IPS-NIHi7 (cell line): ENCODE measurements around the gene ABL2.
"Not testable (repeated sequence)": the region's sequence is repeated elsewhere in the genome, so short reads cannot be mapped to it uniquely, and the experiment has no call there.

Source experiments
- DNase-seq: peaks from one replicate; pipeline ENCODE4 v3.0.0; 2012; ENCODE audit warnings: mixed read lengths; ENCODE audit errors: extremely low spot score

ABL2 gene

DNA sequence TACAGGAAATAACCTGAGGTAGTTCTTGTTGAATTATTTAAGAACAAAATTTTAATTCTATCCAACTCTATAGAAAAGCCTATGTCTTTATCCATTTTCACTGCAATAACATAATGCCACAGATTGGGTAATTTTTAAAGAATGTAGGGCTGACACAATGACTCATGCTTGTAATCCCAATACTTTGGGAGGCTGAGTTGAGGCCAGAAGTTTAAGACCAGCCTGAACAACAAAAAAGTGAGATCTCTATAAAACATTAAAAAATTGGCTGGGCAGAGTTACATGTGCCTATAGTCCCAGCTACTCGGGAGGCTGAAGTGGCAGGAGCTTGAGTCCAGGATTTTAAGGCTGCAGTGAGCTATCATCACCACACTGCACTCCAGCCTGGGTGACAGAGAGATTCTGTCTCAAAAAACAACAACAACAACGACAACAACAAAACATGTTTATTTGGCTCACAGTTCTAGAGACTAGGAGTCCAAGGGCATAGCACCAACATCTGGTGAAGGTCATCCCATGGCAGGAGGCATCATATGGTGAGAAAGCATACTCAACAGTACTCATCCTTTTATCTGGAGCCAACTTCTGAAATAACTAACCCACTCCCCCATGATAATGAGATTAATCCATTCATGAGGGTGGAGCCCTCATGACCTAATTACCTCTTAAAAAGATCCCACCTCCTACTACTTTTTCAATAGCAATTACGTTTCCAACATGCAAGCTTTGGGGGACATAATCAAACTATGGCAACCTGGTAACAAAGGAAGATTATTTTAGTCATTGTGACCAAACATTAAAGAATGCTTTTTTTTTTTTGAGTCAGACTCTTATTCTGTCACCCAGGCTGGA is 59.6 kb downstream of the ABL2 start:
- no peak for DNase-seq

DNA sequence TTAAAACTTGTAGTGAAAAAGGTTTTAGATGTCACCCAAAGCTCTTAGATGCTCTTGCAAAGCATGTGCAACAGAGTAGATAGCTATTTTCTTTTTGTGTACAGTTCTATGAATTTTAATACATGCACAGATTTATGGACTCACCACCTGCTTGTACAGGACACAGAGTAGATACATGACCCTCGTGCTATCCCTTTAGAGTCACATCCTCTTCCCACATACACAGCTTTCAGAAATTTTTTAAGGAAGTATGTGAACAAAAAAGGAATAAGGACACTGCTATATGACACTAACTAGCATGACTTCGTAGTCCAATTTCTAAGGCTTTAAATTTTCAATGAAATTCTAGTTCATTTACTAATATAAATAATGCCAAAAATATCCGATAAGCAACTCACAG is 60.9 kb downstream of the ABL2 start:
- no peak for DNase-seq

DNA sequence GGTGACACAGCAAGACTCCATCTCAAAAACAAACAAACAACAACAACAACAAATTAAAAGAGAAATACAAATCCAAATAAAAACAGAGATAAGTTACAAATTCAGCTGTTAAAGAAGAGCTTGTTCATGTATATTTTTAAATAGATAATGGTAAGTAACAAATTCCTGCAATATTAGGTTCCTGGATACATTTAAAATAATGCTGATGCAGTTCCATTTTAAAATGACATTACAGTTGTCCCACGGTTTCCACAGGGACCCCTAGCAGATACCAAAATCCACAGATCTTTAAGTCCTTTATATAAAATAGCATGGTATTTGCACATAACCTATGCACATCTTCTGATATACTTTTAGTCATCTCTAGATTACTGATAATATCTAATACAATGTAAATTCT is 61.5 kb downstream of the ABL2 start:
- DNase-seq, result no peak

DNA sequence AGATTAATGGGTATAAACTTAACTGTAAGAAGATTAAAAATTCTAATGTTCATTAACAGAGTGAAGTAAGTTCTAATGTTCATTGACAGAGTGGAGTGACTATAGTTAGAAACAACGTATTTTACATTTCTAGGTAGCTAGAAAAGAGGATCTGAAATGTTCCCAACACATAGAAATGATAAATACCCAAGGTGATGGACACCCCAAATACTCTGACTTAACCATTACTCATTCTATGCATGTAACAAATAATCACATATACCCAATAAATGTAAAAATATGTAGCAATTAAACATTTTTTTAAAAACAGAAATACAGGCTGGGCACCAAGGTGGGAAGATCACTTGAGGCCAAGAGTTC is 62.1 kb downstream of the ABL2 start:
- no peak for DNase-seq

DNA sequence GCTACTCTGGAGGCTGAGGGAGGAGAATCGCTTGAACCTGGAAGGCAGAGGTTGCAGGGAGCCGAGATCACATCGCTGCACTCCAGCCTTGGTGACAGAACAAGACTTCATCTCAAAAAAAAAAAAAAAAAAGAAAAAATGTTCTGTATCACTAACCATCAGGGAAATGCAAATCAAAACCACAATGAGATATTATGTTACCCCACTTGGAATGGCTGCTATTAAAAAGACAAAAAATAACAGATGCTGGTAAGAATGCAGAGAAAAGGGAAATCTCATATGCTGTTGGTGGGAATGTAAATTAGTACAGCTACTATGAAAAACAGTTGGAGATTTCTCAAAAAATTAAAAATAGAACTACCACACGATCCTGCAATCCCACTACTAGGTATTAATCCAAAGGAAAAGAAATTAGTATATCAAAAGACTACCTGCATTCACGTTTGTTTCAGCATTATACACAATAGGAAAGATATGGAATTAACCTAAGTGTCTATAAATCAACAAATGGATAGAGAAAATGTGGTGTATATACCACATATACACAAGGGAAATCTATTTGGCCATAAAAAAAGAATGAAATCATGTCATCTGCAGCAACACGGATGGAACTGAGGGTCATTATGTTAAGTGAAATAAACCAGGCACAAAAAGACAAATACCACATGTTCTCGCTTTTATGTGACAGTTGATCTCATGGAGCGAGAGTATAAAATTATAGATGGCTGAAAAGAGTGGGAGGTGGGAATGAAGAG is 62.6 kb downstream of the ABL2 start:
- no peak for DNase-seq

DNA sequence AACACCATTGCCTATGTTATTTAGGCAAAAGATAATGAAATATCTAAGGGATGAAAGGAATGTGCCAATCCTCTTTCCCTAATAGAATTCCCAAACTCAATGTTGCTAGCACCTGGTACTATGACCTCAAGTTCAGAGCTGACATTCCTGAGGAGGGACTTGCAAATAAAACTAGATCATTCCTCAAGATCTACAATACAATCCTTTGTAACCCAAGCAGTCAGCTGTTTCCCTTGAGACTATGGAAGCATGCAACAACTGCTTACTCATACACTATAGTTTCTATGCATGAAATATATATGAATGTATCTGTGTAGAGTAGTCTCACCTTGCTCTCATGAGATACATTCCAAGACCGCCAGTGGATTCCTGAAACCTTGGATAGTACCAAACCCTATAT is 65.0 kb downstream of the ABL2 start:
- DNase-seq, result peak; percentile 20

DNA sequence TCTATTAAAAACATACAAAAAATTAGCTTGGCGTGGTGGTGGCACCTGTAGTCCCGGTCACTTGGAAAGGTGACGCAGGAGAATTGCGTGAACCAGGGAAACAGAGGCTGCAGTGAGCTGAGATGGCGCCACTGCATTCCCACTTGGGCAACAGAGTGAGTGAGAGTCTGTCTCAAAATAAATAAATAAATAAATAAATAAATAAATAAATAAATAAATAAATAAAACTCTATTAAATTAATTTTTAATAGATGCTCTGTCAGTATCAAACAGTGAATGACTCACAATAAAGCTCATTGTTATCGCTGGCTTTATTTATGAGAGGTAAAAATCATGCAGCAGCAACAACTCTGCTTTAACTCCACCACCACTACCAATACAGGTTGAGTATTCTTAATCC is 72.8 kb downstream of the ABL2 start:
- no peak for DNase-seq

DNA sequence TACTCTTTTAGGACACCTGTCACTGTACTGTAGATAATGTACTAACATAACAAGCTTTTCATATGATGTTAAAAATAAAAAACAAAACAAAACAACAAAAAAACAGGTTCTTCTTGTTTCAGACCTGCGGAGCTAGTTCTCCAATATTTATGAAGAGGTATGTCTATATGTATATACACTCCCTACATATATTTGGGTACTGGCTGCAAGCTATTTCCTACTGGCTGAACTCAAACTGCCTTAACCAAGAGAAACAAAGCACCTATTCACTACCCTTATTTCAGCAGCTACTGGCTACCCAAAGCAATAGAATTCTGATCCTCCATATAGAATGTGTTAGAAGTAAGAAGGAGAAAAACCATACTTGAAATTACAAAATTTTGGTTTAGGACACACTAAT is 73.5 kb downstream of the ABL2 start:
- DNase-seq, result no peak

DNA sequence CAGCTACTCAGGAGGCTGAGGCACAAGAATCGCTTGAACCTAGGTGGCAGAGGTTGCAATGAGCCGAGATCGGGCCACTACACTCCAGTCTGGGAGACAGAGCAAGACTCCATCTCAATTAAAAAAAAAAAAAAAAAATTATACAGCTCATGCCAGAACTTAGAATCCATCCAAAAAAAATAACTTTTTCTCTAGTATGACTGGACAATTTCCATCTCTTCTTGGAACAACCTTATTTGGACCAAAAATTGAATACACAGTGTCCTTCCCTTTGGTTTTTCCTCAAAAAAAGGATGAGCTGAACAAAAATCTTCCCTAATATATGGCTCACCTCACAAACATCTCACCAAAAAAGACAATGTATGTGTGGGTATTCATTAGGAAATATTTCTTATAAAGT is 73.9 kb downstream of the ABL2 start:
- no peak for DNase-seq

DNA sequence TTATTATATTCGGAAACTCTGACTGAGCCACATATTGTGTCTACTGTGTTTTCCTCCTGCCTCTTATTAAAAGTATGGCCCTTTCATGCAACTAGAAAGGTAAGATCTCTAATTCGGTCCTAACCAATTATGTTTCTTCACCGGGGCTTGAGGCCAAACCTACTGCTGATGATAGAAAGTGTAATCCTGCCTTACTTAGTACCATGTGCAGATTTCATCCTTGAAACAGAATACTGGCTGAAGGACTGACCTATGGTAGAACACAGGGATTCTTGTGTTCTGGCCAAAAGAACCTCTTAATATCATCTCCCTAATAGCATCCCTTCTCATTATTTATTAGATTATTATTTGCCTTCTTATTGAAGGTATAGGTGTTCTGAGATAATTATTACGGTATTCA is 75.0 kb downstream of the ABL2 start:
- no peak for DNase-seq

DNA sequence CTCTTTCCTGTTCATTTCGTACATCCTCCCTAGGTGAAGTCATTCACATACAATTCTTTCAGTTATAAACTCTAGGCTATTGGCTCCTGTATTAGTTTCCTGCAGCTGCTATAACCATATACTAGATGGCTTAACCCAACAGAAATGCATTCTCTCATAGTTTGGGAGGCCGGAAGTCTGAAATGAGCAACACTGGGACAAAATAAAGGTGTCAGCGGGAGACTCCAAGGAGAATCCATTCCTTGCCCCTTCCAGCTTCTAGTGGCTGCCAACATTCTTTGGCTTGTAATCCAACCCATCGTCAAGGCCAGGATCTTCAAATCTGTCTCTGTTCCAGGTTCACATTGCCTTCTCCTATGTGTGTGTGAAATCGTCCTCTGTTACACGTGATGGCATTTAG is 76.3 kb downstream of the ABL2 start:
- no peak for DNase-seq

DNA sequence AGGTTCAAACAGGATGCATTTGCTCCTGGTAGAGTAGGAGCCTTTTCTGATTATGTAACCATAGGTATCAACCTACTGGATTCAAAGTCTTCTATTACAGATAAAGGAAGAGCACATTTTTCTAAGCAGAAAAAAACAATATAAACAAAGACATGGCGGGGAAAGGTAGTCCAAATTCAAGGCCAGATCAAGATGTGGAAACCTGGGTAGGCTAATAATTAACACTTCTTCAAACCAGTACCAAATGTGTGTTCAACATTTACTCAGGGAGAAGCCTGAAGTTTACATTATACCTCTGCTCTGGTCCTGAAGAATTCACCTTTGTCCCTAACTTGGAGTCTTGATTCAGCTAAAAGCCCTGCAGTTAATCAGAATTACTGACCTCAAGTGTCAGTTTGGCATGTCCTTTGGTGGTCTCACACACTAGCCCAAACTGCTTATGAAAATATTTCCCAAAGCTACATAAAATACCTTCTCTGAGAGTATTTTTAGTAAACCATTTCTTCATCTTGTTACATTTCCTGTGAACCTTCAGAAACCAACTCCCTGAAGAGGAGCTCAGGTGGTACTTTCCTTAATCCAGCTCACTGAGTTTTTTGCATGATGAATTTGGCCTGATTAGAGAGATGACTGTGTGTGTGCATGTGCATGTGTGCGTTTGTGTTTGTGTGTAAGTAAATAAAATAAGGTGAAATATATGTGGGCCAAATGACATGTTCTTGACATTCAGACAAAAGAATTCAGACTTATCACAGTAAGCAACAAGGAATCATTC is 77.4 kb downstream of the ABL2 start:
- no peak for DNase-seq

DNA sequence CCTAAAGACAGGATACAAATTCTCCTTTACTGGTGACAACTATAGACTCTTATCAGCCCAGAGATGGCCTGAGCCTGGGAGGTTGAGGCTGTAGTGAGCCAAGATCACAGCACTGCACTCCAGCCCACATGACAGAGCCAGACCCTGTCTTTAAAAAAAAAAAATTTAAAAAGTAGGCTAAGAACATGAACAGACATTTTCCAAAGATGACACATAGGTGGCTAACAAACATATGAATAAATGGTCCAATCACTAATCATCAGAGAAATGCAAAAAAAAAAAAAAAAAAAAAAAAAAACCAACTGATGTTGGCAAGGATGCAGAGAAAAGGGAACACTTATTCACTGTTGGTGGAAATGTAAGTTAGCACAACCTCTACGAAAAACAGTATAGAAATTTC is 82.6 kb downstream of the ABL2 start:
- DNase-seq, result no peak

DNA sequence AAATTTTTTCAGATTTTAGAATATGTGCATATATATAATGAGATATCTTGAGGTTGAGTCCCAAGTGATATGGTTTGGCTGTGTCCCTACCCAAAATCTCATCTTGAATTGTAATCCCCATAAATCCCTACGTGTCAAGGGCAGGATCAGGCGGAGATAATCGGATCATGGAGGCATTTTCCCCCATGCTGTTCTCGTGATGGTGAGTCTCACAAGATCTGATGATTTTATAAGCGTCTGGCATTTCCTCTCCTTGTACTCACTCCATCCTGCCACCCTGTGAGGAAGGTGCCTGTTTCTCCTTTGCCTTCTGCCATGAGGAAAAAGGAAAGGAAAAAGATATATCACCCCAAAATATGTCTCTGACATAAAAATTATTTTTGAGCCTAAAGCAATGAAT is 83.0 kb downstream of the ABL2 start:
- DNase-seq, result no peak

DNA sequence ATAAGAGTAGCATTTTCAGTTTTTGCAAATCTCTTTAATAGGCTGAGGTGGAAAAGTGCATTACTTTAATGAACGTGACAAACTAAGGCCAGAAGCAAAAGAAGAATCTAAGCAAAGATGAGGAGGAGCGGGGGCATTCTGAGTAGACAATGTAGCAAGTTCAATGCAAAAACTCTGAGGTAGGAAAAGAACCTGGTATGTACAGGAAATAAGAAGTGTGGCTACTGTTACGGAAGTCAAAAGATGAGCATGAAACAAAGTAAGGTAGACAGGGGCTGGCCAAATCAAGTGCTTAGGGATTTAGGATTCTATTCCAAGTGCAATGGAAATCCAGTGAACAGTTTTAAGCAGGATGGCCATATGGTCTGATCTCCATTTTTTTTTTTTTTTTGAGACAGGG is 84.0 kb downstream of the ABL2 start:
- no peak for DNase-seq

DNA sequence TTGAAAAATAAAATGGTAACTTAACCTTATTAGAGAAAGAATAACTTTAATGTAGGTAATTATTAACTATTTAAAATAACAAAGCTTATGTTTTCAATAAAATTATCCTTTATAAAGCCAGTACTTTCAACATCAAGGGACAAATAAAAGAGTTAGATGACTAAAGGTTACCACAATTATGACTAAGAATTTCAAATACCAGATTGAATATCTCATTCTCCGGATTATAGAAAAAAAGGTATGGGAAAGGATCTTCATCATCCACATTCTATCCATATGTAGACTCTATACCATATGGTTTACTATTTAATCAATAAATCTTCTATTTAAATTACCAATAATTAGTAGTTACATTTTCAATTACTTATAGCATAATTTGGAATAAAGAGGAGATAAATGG is 84.9 kb downstream of the ABL2 start:
- no peak for DNase-seq

DNA sequence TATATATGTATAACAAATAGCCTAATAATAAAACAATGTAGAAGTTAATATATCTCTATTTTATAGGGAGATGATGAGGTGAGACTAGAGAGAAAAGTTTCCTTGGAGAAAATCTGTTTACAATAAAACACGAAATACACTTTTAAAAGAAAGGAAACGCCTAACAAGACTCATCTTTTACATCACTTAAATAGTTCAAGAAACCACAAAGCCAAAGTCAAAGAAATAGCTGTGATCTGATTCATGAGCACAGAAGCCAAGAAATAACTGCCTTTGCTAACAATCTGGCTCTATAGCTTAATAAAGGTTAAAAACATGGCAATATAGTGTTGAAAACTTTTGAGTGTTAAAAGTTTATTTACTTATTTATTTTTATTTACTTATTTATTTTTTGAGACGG is 86.2 kb downstream of the ABL2 start:
- no peak for DNase-seq

DNA sequence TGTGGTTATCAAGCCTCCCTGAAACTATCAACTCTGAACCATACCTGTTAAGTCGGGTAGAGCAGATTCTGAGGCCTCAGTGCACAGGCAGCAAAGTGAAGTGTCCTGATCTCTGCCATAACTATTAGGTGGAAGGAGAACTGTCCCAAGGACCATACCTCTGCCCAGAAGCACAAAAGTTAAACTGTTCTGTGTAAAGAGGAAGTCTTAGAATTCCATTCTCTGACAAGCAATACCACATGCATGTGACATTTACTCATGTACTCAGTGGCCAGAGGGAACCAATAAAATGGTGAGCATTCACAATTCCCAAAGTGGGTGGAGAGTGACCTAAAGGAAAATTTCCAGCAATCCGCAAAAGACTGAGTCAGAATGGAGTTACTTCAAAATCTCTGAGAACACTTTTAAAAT is 86.6 kb downstream of the ABL2 start:
- no peak for DNase-seq

DNA sequence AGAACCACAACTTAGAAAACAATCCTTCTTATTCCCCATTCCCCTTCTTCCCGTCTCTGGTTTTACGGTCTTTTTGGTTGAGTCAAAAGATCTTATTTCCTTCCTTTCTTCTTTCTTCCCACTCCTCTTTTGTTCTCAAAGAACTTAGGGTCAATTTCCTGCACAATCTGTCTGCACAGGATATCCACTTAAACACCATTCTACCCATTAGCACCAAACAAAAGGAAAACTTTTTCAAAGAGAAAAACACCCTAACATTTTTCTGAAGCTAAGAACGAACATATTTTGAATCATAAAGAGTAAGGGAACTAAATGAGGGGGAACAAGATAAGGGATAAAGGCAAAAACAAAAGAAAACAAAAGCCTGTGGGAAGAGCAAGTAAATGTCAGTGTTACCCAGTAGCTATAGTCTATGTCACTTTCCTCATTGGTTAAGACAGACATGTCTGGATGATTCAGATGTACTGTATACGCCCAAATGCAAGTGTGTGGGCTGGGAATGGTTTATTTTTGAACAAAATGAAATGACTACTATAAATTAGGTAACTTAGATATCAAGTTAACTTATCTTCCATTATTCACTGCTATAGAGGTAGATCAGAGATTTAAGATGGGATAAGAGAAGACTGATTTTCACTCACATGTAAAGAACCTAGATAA is 87.8 kb downstream of the ABL2 start:
- no peak for DNase-seq

DNA sequence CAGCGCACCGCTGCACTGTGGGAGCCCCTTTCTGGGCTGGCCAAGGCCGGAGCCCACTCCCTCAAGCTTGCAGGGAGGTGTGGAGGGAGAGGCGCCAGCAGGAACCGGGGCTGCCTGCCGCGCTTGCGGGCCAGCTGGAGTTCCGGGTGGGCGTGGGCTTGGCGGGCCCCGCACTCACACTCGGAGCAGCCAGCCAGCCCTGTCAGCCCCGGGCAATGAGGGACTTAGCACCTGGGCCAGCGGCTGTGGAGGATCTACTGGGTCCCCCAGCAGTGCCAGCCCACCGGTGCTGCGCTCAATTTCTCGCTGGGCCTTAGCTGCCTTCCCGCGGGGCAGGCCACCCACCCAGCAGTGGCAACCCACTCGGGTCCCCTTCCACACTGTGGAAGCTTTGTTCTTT is 90.7 kb downstream of the ABL2 start:
- not testable (repeated sequence) for DNase-seq

DNA sequence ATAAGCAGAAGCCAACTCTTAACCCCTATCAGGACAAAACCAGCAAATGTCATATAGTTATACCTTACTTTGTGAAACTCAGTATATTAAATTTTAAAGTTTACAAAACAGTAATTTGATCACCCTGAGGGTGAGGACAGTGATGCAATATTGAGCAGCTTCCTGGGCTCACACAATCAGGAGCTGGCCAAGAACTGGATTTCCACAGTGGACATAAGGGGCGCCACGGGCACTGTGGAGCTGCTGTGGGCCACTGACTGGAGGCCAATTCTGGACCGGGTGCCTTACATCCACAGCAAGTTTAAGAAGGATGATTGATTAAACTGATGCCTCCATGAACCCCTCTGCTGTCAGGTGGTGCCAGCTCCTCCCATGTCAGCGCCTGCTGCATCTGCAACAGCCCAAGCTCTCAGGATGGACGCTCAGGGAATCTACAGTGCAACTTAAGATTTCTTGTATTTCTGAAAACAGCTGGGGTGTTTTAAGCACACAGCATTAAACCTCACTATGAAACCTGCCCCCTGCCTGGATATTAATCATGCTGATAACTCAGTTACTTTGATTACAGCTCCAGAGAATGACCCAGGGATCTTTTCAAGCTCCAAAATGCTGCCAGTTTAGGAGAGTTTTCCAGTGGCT is 91.7 kb downstream of the ABL2 start:
- no peak for DNase-seq

DNA sequence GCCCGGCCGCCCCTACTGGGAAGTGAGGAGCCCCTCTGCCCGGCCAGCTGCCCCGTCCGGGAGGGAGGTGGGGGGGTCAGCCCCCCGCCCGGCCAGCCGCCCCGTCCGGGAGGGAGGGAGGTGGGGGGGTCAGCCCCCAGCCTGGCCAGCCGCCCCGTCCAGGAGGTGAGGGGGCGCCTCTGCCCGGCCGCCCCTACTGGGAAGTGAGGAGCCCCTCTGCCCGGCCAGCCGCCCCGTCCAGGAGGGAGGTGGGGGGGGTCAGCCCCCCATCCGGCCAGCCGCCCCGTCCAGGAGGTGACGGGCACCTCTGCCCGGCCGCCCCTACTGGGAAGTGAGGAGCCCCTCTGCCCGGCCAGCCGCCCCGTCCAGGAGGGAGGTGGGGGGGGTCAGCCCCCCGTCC is 93.8 kb downstream of the ABL2 start:
- DNase-seq, result not testable (repeated sequence)
